Measurements from ENCODE around the gene UBE2D2.

The UBE2D2 gene

GRCh38 chr5:139648205-139649081 is 87.3 kb downstream of the UBE2D2 start, which contains the start of gene CXXC5:
TSS of gene CXXC5 (plus strand) at chr5:139648349. CDS start at chr5:139680524, 32,175 bp downstream.
- peak in 4 of 6 experiments; percentile 25 to 46 (median 34) for DNase-seq

- DNase-seq, result peak in 2 of 6 experiments; percentile 20 to 28
These were observed 88.2 kb downstream of the UBE2D2 start for GRCh38 chr5:139649082-139649991.

GRCh38 chr5:139650031-139650688 is 89.0 kb downstream of the UBE2D2 start:
- peak in 2 of 6 experiments; percentile 15 to 28 for DNase-seq

GRCh38 chr5:139650689-139651042 is 89.5 kb downstream of the UBE2D2 start:
- peak in 1 of 6 experiments; percentile 11 for DNase-seq

- no peak for DNase-seq
These were observed 90.1 kb downstream of the UBE2D2 start for GRCh38 chr5:139651043-139651834.

- DNase-seq, result peak in 4 of 6 experiments; percentile 23 to 47 (median 36)
These were observed 91.0 kb downstream of the UBE2D2 start for GRCh38 chr5:139651853-139652787.

- no peak for DNase-seq
These were observed 91.7 kb downstream of the UBE2D2 start for GRCh38 chr5:139652788-139653241.

- DNase-seq, result no peak
These were observed 92.5 kb downstream of the UBE2D2 start for GRCh38 chr5:139653616-139654015.

- DNase-seq, result no peak
These were observed 93.3 kb downstream of the UBE2D2 start for GRCh38 chr5:139654464-139654863.

GRCh38 chr5:139654871-139655491 is 93.8 kb downstream of the UBE2D2 start:
- no peak for DNase-seq

- no peak for DNase-seq
These were observed 94.7 kb downstream of the UBE2D2 start for GRCh38 chr5:139655727-139656271.

- DNase-seq, result no peak
These were observed 96.5 kb downstream of the UBE2D2 start for GRCh38 chr5:139657363-139658321.

GRCh38 chr5:139658501-139658927 is 97.4 kb downstream of the UBE2D2 start:
- no peak for DNase-seq

- no peak for DNase-seq
These were observed 98.0 kb downstream of the UBE2D2 start for GRCh38 chr5:139658928-139659667.

GRCh38 chr5:139659695-139660101 is 98.6 kb downstream of the UBE2D2 start:
- DNase-seq, result no peak

- no peak for DNase-seq
These were observed 99.2 kb downstream of the UBE2D2 start for GRCh38 chr5:139660105-139660922.

Measured in stimulated activated naive CD4-positive, alpha-beta T cell (primary cell).